ENCODE results near the gene PLA2G15. TPM values are rescaled to one million over a fixed set of nuclear protein-coding genes. Genes with fewer than 3 reads are reported as not detected.

Gene PLA2G15
- total RNA-seq, 1 donor = 30.8 TPM

GRCh38 chr16:68283801-68284598 lies 38.8 kb downstream of the PLA2G15 start:
- no peaks in the 10 kb centered on the region for H3K9me3 ChIP-seq (ENCODE audit: low read depth, low read length)
- no peaks in the 10 kb centered on the region for H3K27me3 ChIP-seq (ENCODE audit: insufficient read depth, low read length)
- peaks cover 58% of the 10 kb centered on the region for H3K36me3 ChIP-seq (ENCODE audit: insufficient read depth, low read length)
- no peak overlapping the region for H3K4me2 ChIP-seq (ENCODE audit: insufficient read depth, low read length)
- H2AFZ ChIP-seq (ENCODE audit: low read length) = no peak overlapping the region
- no peak for TF ChIP-seq CTCF (IDR thresholded peaks at IDR 0.05; ENCODE audit: extremely low read depth, low read depth, low read length)
- H3K4me3 ChIP-seq (ENCODE audit: insufficient read depth, low read length) = no peak overlapping the region
- peaks cover 20% of the 10 kb centered on the region for H3K4me1 ChIP-seq (ENCODE audit: insufficient read depth, low read length)
- no peak for DNase-seq (ENCODE audit: insufficient read length, low spot score, missing footprints)
- H4K20me1 ChIP-seq (ENCODE audit: insufficient read depth, low read length) = peaks cover 48% of the 10 kb centered on the region
- peaks cover 71% of the 10 kb centered on the region for H3K79me2 ChIP-seq (ENCODE audit: insufficient read depth, low read length)
- H3K27ac ChIP-seq (ENCODE audit: low read depth, low read length) = no peak overlapping the region

- H2AFZ ChIP-seq (ENCODE audit: low read length) = no peak overlapping the region
- H3K79me2 ChIP-seq (ENCODE audit: insufficient read depth, low read length) = peaks cover 72% of the 10 kb centered on the region
- peaks cover 52% of the 10 kb centered on the region for H4K20me1 ChIP-seq (ENCODE audit: insufficient read depth, low read length)
- no peaks in the 10 kb centered on the region for H3K27me3 ChIP-seq (ENCODE audit: insufficient read depth, low read length)
- no peak overlapping the region for H3K27ac ChIP-seq (ENCODE audit: low read depth, low read length)
- DNase-seq (ENCODE audit: insufficient read length, low spot score, missing footprints) = no peak
- peaks cover 57% of the 10 kb centered on the region for H3K36me3 ChIP-seq (ENCODE audit: insufficient read depth, low read length)
- no peak overlapping the region for H3K4me2 ChIP-seq (ENCODE audit: insufficient read depth, low read length)
- no peaks in the 10 kb centered on the region for H3K9me3 ChIP-seq (ENCODE audit: low read depth, low read length)
- no peak overlapping the region for H3K4me3 ChIP-seq (ENCODE audit: insufficient read depth, low read length)
- H3K4me1 ChIP-seq (ENCODE audit: insufficient read depth, low read length) = peaks cover 29% of the 10 kb centered on the region
- TF ChIP-seq CTCF (IDR thresholded peaks at IDR 0.05; ENCODE audit: extremely low read depth, low read depth, low read length) = no peak
These were observed 39.7 kb downstream of the PLA2G15 start for GRCh38 chr16:68284847-68285246.

GRCh38 chr16:68285683-68286082 lies 40.5 kb downstream of the PLA2G15 start:
- Histone ChIP-seq H3K4me2 (ENCODE audit: insufficient read depth, low read length) (no peak overlapping the region), H3K27ac (ENCODE audit: low read depth, low read length) (no peak overlapping the region), H3K27me3 (ENCODE audit: insufficient read depth, low read length) (no peaks in the 10 kb centered on the region), H3K4me1 (ENCODE audit: insufficient read depth, low read length) (peaks cover 37% of the 10 kb centered on the region), H3K4me3 (ENCODE audit: insufficient read depth, low read length) (no peak overlapping the region), H3K9me3 (ENCODE audit: low read depth, low read length) (no peaks in the 10 kb centered on the region), H3K36me3 (ENCODE audit: insufficient read depth, low read length) (peaks cover 59% of the 10 kb centered on the region), H4K20me1 (ENCODE audit: insufficient read depth, low read length) (peaks cover 56% of the 10 kb centered on the region), H2AFZ (ENCODE audit: low read length) (no peak overlapping the region), H3K79me2 (ENCODE audit: insufficient read depth, low read length) (peaks cover 71% of the 10 kb centered on the region)
- no peak for DNase-seq (ENCODE audit: insufficient read length, low spot score, missing footprints)
- TF ChIP-seq CTCF (IDR thresholded peaks at IDR 0.05; ENCODE audit: extremely low read depth, low read depth, low read length) = no peak

GRCh38 chr16:68286153-68287074 lies 41.2 kb downstream of the PLA2G15 start:
- no peak for TF ChIP-seq CTCF (IDR thresholded peaks at IDR 0.05; ENCODE audit: extremely low read depth, low read depth, low read length)
- H3K4me2 ChIP-seq (ENCODE audit: insufficient read depth, low read length) = no peak overlapping the region
- DNase-seq (ENCODE audit: insufficient read length, low spot score, missing footprints) = no peak
- peaks cover 57% of the 10 kb centered on the region for H4K20me1 ChIP-seq (ENCODE audit: insufficient read depth, low read length)
- no peaks in the 10 kb centered on the region for H3K27me3 ChIP-seq (ENCODE audit: insufficient read depth, low read length)
- peaks cover 39% of the 10 kb centered on the region for H3K4me1 ChIP-seq (ENCODE audit: insufficient read depth, low read length)
- peaks cover 64% of the 10 kb centered on the region for H3K36me3 ChIP-seq (ENCODE audit: insufficient read depth, low read length)
- H3K4me3 ChIP-seq (ENCODE audit: insufficient read depth, low read length) = no peak overlapping the region
- H3K9me3 ChIP-seq (ENCODE audit: low read depth, low read length) = no peaks in the 10 kb centered on the region
- H3K27ac ChIP-seq (ENCODE audit: low read depth, low read length) = no peak overlapping the region
- peaks cover 71% of the 10 kb centered on the region for H3K79me2 ChIP-seq (ENCODE audit: insufficient read depth, low read length)
- H2AFZ ChIP-seq (ENCODE audit: low read length) = no peak overlapping the region
